DND-41 (cell line): ENCODE data around the gene UVRAG.

ENCODE experiments used
- ATAC-seq: fragments of 200-7000 bp; cut with Tn5 transposase; 3 replicates; pipeline ENCODE4 v1.9.1; 2021; ENCODE audit warnings: low read depth; ENCODE audit not compliant: insufficient read depth
- DNase-seq: peaks from one replicate; pipeline ENCODE4 v3.0.0-alpha.2; 2020
- H2AFZ ChIP-seq: 2 replicates; pipeline ENCODE4 v1.6.0; 2012; ENCODE audit warnings: low read depth, low read length
- H3K27ac ChIP-seq: 2 replicates; pipeline ENCODE4 v1.5.1; 2012; ENCODE audit warnings: low read length, inconsistent platforms
- H3K27me3 ChIP-seq: fragments of 200-600 bp; sonication (generic); 2 replicates; pipeline ENCODE4 v1.6.0; 2012; ENCODE audit warnings: low read length, mild to moderate bottlenecking, inconsistent platforms; ENCODE audit not compliant: insufficient read depth, poor library complexity
- H3K36me3 ChIP-seq: 2 replicates; pipeline ENCODE4 v1.5.1; 2012; ENCODE audit warnings: low read length, inconsistent platforms; ENCODE audit not compliant: insufficient read depth
- H3K4me1 ChIP-seq: 2 replicates; pipeline ENCODE4 v1.5.1; 2012; ENCODE audit warnings: mild to moderate bottlenecking, low read length; ENCODE audit not compliant: insufficient read depth
- H3K4me2 ChIP-seq: 2 replicates; pipeline ENCODE4 v1.6.0; 2012; ENCODE audit warnings: mild to moderate bottlenecking, moderate library complexity, low read length, inconsistent platforms; ENCODE audit not compliant: insufficient read depth
- H3K4me3 ChIP-seq, 2 experiments: fragments of 200-600 bp in 1 of 2; shearing (Covaris generic) in 1 of 2; 2 replicates each; pipeline ENCODE4 v1.5.1; 2012 to 2016; ENCODE audit warnings: inconsistent platforms in 2 of 2, low read length in 2 of 2, mild to moderate bottlenecking in 2 of 2, low read depth in 1 of 2, moderate library complexity in 1 of 2
- H3K79me2 ChIP-seq: 2 replicates; pipeline ENCODE4 v1.6.0; 2012; ENCODE audit warnings: low read length, inconsistent platforms; ENCODE audit not compliant: insufficient read depth
- H3K9ac ChIP-seq: 2 replicates; pipeline ENCODE4 v1.6.0; 2012; ENCODE audit warnings: low read depth, mild to moderate bottlenecking, inconsistent platforms, low read length, moderate library complexity
- H3K9me3 ChIP-seq: 2 replicates; pipeline ENCODE4 v1.5.1; 2012; ENCODE audit warnings: low read length, moderate library complexity, mild to moderate bottlenecking, inconsistent platforms; ENCODE audit not compliant: insufficient read depth, severe bottlenecking
- H4K20me1 ChIP-seq: 2 replicates; pipeline ENCODE4 v1.6.0; 2012; ENCODE audit warnings: low read length; ENCODE audit not compliant: insufficient read depth
- CTCF ChIP-seq: IDR thresholded peaks from 2 replicates; pipeline ENCODE4 v1.5.1; 2012; ENCODE audit warnings: borderline replicate concordance, low read length, moderate library complexity, mild to moderate bottlenecking; ENCODE audit not compliant: poor library complexity, severe bottlenecking; ENCODE audit errors: extremely low read depth
- EZH2 ChIP-seq: IDR thresholded peaks from 3 replicates; pipeline ENCODE4 v1.6.1; 2012; ENCODE audit warnings: borderline replicate concordance, low read depth, mild to moderate bottlenecking, moderate library complexity, low read length, inconsistent platforms; ENCODE audit not compliant: severe bottlenecking

The UVRAG gene

DNA sequence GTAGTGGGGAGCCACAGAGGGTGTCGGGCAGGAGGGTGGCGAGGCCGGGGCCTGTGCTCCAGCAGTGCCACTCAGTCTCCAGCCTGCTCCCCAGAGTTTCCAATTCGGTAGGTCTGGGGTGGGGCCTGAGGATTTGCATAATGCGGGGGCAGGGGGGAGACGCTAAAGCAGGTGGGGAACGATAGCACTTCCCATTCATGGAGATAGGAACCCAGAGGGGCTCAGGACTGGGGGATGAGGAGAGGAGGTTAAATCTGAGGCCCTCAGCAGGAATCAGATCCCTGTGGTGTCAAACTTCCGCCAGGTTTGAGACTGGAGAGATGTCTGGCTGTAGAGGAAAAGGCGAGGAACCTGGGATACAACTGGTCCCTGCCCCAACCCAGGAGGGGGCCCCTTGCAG lies 361.5 kb downstream of the UVRAG start:
- Histone ChIP-seq H3K79me2 (no peaks in the 10 kb centered on the region), H3K9me3 (no peaks in the 10 kb centered on the region), H3K4me3 (no peak overlapping the region), H4K20me1 (0 out of 2 replicates have a peak, but pooled peaks cover 6% of the 10 kb centered on the region), H3K4me2 (no peak overlapping the region), H2AFZ (no peak overlapping the region), H3K36me3 (no peaks in the 10 kb centered on the region), H3K9ac (no peak overlapping the region), H3K4me1 (no peaks in the 10 kb centered on the region), H3K27ac (no peak overlapping the region), H3K27me3 (no peaks in the 10 kb centered on the region)
- DNase-seq: no peak
- no peak for ATAC-seq
- no peak for TF ChIP-seq EZH2
- TF ChIP-seq CTCF: no peak

DNA sequence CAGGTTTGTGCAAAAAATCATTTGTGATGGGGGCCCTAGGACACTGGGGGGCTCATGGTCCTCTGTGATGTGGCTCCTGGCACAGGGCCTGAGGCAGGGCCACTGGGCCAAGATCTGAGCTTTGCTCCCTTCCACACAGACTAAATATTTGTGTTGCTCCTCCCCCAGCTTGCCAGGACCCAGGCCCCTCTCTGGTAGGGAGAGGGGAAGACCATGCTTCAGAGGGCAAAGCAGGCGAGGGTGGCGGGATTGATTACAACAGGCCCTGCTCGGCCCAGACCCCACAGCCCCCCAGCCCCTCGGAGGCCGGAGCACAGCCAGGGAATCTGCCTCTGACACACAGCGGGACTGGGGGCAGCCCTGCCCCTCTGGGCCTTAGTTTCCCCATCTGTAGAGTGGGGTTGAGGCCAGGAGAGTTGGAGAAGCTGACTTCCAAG lies 362.3 kb downstream of the UVRAG start:
- Histone ChIP-seq H4K20me1 (0 out of 2 replicates have a peak, but pooled peaks cover 4% of the 10 kb centered on the region), H3K4me1 (no peaks in the 10 kb centered on the region), H2AFZ (no peak overlapping the region), H3K27ac (no peak overlapping the region), H3K9me3 (no peaks in the 10 kb centered on the region), H3K27me3 (no peaks in the 10 kb centered on the region), H3K4me2 (no peak overlapping the region), H3K4me3 (no peak overlapping the region), H3K9ac (no peak overlapping the region), H3K36me3 (no peaks in the 10 kb centered on the region), H3K79me2 (no peaks in the 10 kb centered on the region)
- TF ChIP-seq CTCF: no peak
- ATAC-seq (no peak), DNase-seq (no peak)

DNA sequence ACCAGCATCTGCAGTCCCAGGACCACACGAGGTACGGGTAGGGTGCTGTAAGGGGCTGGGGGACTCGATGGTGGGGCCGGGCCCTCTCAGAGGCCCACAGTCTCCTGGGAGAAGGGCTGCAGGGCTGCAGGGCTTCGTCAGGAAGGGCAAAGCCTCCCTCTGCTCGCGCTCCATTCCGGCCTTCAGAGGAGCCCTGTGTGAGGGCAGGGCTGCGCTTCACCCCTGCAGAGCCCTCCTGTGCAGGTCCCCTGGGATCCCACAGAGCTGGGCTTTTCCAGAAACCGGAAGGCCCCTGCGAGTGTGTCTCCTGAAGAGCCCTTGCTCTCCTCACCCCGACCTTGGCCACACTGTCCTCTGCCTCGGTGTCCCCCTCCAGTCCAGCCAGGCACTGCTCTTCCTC lies 364.1 kb downstream of the UVRAG start:
- no peaks in the 10 kb centered on the region for H3K9me3 ChIP-seq
- no peak overlapping the region for H3K27ac ChIP-seq
- ATAC-seq (no peak; the same call in 2 of the 3 replicates), DNase-seq (no peak)
- H3K79me2 ChIP-seq: no peaks in the 10 kb centered on the region
- no peak overlapping the region for H3K4me3 ChIP-seq
- H2AFZ ChIP-seq: no peak overlapping the region
- TF ChIP-seq EZH2 (no peak), CTCF (no peak)
- H4K20me1 ChIP-seq: 0 out of 2 replicates have a peak, but pooled peaks cover 4% of the 10 kb centered on the region
- H3K4me2 ChIP-seq: no peak overlapping the region
- H3K9ac ChIP-seq: no peak overlapping the region
- no peaks in the 10 kb centered on the region for H3K27me3 ChIP-seq
- no peaks in the 10 kb centered on the region for H3K4me1 ChIP-seq
- no peaks in the 10 kb centered on the region for H3K36me3 ChIP-seq

GRCh38 chr11:76181371-76181770 lies 366.4 kb downstream of the UVRAG start:
- DNase-seq: no peak

More at GRCh38 chr11:76181371-76181770, 366.4 kb downstream of the UVRAG start:
- H3K4me2 ChIP-seq: no peak overlapping the region
- H4K20me1 ChIP-seq: 0 out of 2 replicates have a peak, but pooled peaks cover 4% of the 10 kb centered on the region
- no peaks in the 10 kb centered on the region for H3K27me3 ChIP-seq
- no peak overlapping the region for H3K4me3 ChIP-seq
- no peak overlapping the region for H2AFZ ChIP-seq
- TF ChIP-seq CTCF: no peak
- TF ChIP-seq EZH2: no peak
- no peak overlapping the region for H3K27ac ChIP-seq
- ATAC-seq: no peak
- H3K9me3 ChIP-seq: no peaks in the 10 kb centered on the region
- H3K9ac ChIP-seq: no peak overlapping the region
- H3K36me3 ChIP-seq: no peaks in the 10 kb centered on the region
- H3K79me2 ChIP-seq: no peaks in the 10 kb centered on the region
- no peaks in the 10 kb centered on the region for H3K4me1 ChIP-seq
